H9 (cell line): ENCODE results near the gene CCDC194. TPM values are rescaled to one million over a fixed set of nuclear protein-coding genes. Genes with fewer than 3 reads are reported as not detected.

Experiments used
- DNase-seq: peaks from one replicate; pipeline ENCODE4 v3.0.0-alpha.2; 2017
- H2AFZ ChIP-seq: one replicate; pipeline ENCODE4 v1.6.1; 2013; ENCODE audit warnings: mild to moderate bottlenecking, low read length, control low read depth, moderate library complexity
- H2AK5ac ChIP-seq: 2 replicates; pipeline ENCODE4 v1.6.1; 2013; ENCODE audit warnings: low read length, control low read depth, mixed read lengths; ENCODE audit not compliant: insufficient read length
- H2BK120ac ChIP-seq: one replicate; pipeline ENCODE4 v1.6.1; 2013; ENCODE audit warnings: low read depth, mild to moderate bottlenecking, low read length, control low read depth, inconsistent platforms; ENCODE audit not compliant: poor library complexity, severe bottlenecking
- H2BK12ac ChIP-seq: 2 replicates; pipeline ENCODE4 v1.6.1; 2013; ENCODE audit warnings: low read length, control low read depth, mixed read lengths, low read depth; ENCODE audit not compliant: insufficient read length
- H2BK15ac ChIP-seq: 2 replicates; pipeline ENCODE4 v1.6.1; 2013; ENCODE audit warnings: low read depth, low read length, control low read depth
- H2BK20ac ChIP-seq: one replicate; pipeline ENCODE4 v1.6.1; 2013; ENCODE audit warnings: low read depth, mild to moderate bottlenecking, low read length, control low read depth, inconsistent platforms; ENCODE audit not compliant: poor library complexity, severe bottlenecking
- H2BK5ac ChIP-seq: 2 replicates; pipeline ENCODE4 v1.6.1; 2013; ENCODE audit warnings: low read length, control low read depth, mixed read lengths; ENCODE audit not compliant: insufficient read length
- H3K14ac ChIP-seq: 2 replicates; pipeline ENCODE4 v1.6.1; 2013; ENCODE audit warnings: low read length, control low read depth; ENCODE audit not compliant: insufficient read depth
- H3K18ac ChIP-seq: 2 replicates; pipeline ENCODE4 v1.6.1; 2013; ENCODE audit warnings: low read depth, mild to moderate bottlenecking, mixed read lengths, low read length, control low read depth; ENCODE audit not compliant: insufficient read length
- H3K23ac ChIP-seq: 2 replicates; pipeline ENCODE4 v1.6.1; 2013; ENCODE audit warnings: low read length, control low read depth, mixed read lengths, low read depth; ENCODE audit not compliant: insufficient read length
- H3K23me2 ChIP-seq: 2 replicates; pipeline ENCODE4 v1.6.1; 2013; ENCODE audit warnings: low read depth, mild to moderate bottlenecking, mixed read lengths, low read length, control low read depth; ENCODE audit not compliant: insufficient read length, poor library complexity, severe bottlenecking
- H3K27ac ChIP-seq: 2 replicates; pipeline ENCODE4 v1.5.1; 2013; ENCODE audit warnings: low read length, control low read depth, mixed read lengths, low read depth; ENCODE audit not compliant: insufficient read length
- H3K27me3 ChIP-seq: 2 replicates; pipeline ENCODE4 v1.6.1; 2013; ENCODE audit warnings: low read length, control low read depth, inconsistent platforms; ENCODE audit not compliant: insufficient read depth
- H3K4ac ChIP-seq: 2 replicates; pipeline ENCODE4 v1.6.1; 2013; ENCODE audit warnings: low read depth, mild to moderate bottlenecking, control low read depth, inconsistent platforms, low read length, moderate library complexity
- H3K4me1 ChIP-seq: 2 replicates; pipeline ENCODE4 v1.6.1; 2013; ENCODE audit warnings: low read length, control low read depth, inconsistent platforms; ENCODE audit not compliant: insufficient read depth
- H3K4me2 ChIP-seq: 2 replicates; pipeline ENCODE4 v1.6.1; 2013; ENCODE audit warnings: low read length, control low read depth, mixed read lengths; ENCODE audit not compliant: insufficient read length, insufficient read depth
- H3K56ac ChIP-seq: 2 replicates; pipeline ENCODE4 v1.6.1; 2013; ENCODE audit warnings: low read depth, mild to moderate bottlenecking, mixed read lengths, low read length, control low read depth; ENCODE audit not compliant: insufficient read length
- H3K79me1 ChIP-seq: 2 replicates; pipeline ENCODE4 v1.6.1; 2013; ENCODE audit warnings: low read depth, mild to moderate bottlenecking, moderate library complexity, low read length, control low read depth, inconsistent platforms; ENCODE audit not compliant: insufficient read depth, poor library complexity, severe bottlenecking
- H3K79me2 ChIP-seq: 2 replicates; pipeline ENCODE4 v1.6.1; 2013; ENCODE audit warnings: low read length, control low read depth, inconsistent platforms; ENCODE audit not compliant: insufficient read depth
- H3K9ac ChIP-seq: 2 replicates; pipeline ENCODE4 v1.6.1; 2013; ENCODE audit warnings: low read length, control low read depth, mixed read lengths; ENCODE audit not compliant: insufficient read length; ENCODE audit errors: extremely low read depth
- H3K9me3 ChIP-seq: one replicate; pipeline ENCODE4 v1.6.1; 2013; ENCODE audit warnings: low read depth, low read length, inconsistent platforms; ENCODE audit not compliant: control insufficient read depth
- H3T11ph ChIP-seq: one replicate; pipeline ENCODE4 v1.6.1; 2013; ENCODE audit warnings: mild to moderate bottlenecking, low read length, control low read depth, inconsistent platforms
- H4K20me1 ChIP-seq: one replicate; pipeline ENCODE4 v1.6.1; 2013; ENCODE audit not compliant: control insufficient read depth, insufficient read length, insufficient read depth
- H4K5ac ChIP-seq: 2 replicates; pipeline ENCODE4 v1.6.1; 2013; ENCODE audit warnings: low read depth, mild to moderate bottlenecking, mixed read lengths, low read length, control low read depth; ENCODE audit not compliant: insufficient read length
- H4K8ac ChIP-seq: replicated peaks from 2 replicates; pipeline ENCODE4 v1.6.1; 2013; ENCODE audit warnings: low read length, control low read depth, mixed read lengths, low read depth; ENCODE audit not compliant: insufficient read length
- H4K91ac ChIP-seq: 2 replicates; pipeline ENCODE4 v1.6.1; 2013; ENCODE audit warnings: low read depth, mild to moderate bottlenecking, moderate library complexity, mixed read lengths, low read length, control low read depth; ENCODE audit not compliant: insufficient read length
- H3K27ac Mint-ChIP-seq, 3 experiments: 2 replicates in 2 of 3; 3 replicates in 1 of 3; pipeline ENCODE4 v1.8.0; 2020 to 2021; ENCODE audit warnings: mixed read lengths in 3 of 3, mild to moderate bottlenecking in 1 of 3, moderate library complexity in 1 of 3
- H3K27me3 Mint-ChIP-seq: 2 replicates; pipeline ENCODE4 v1.8.0; 2021; ENCODE audit warnings: low read depth, mild to moderate bottlenecking, moderate library complexity, mixed read lengths
- H3K36me3 Mint-ChIP-seq, 3 experiments: 2 replicates in 2 of 3; 3 replicates in 1 of 3; pipeline ENCODE4 v1.8.0; 2020 to 2021; ENCODE audit warnings: low read depth in 3 of 3, mixed read lengths in 3 of 3; ENCODE audit not compliant: insufficient read depth in 1 of 3
- H3K4me1 Mint-ChIP-seq, 2 experiments: 2 replicates each; pipeline ENCODE4 v1.8.0; 2020; ENCODE audit warnings: mixed read lengths in 2 of 2
- H3K4me3 Mint-ChIP-seq, 2 experiments: 2 replicates in 1 of 2; 3 replicates in 1 of 2; pipeline ENCODE4 v1.8.0; 2020 to 2021; ENCODE audit warnings: mild to moderate bottlenecking in 2 of 2, mixed read lengths in 2 of 2, moderate library complexity in 1 of 2
- H3K9me3 Mint-ChIP-seq, 2 experiments: 2 replicates in 1 of 2; 3 replicates in 1 of 2; pipeline ENCODE4 v1.8.0; 2020; ENCODE audit warnings: mild to moderate bottlenecking in 2 of 2, mixed read lengths in 2 of 2, moderate library complexity in 1 of 2
- CTCF ChIP-seq: fragments of 200-600 bp; sonication (generic); conservative IDR thresholded peaks from 3 replicates; pipeline ENCODE4 v1.8.0; 2021; ENCODE audit warnings: antibody characterized with exemption, mild to moderate bottlenecking
- WGBS: extraction: QIAGEN DNeasy Blood & Tissue Kit; methylation state at CpG from one replicate; pipeline ENCODE4 v1.1.7; 2013; ENCODE audit warnings: missing lambda C conversion rate, low lambda C conversion rate, mixed read lengths; ENCODE audit not compliant: insufficient read length; ENCODE audit errors: extremely low coverage; 5-methylcytosine and 5-hydroxymethylcytosine counted together
- total RNA-seq: library from RNA; stranded (reverse); gene quantifications from 2 replicates; pipeline ENCODE4 v1.2.1, GENCODE V29; 2021

The CCDC194 gene
- total RNA-seq, 1 experiment from 2014 or later: 0.68 TPM

- no peak overlapping the region for H2BK20ac ChIP-seq
- H3K9me3 ChIP-seq: no peaks in the 10 kb centered on the region
- no peak overlapping the region for H2BK120ac ChIP-seq
- no peaks in the 10 kb centered on the region for H3K79me1 ChIP-seq
- H2BK15ac ChIP-seq: no peak overlapping the region
- H3K9me3 Mint-ChIP-seq: no peaks in the 10 kb centered on the region; a peak in 1 of 5 replicates
- H3K56ac ChIP-seq: no peak overlapping the region
- no peak overlapping the region; the same call in 1 of the 2 replicates for H3K14ac ChIP-seq
- H3K4me2 ChIP-seq: no peak overlapping the region
- no peak overlapping the region for H4K91ac ChIP-seq
- H2AFZ ChIP-seq: no peak overlapping the region
- H2BK12ac ChIP-seq: no peak overlapping the region
- H4K8ac ChIP-seq: no peak overlapping the region
- H3K27ac ChIP-seq: no peak overlapping the region
- peaks cover 14 to 18% of the 10 kb centered on the region in 2 experiments for H3K4me1 Mint-ChIP-seq
- H3K23me2 ChIP-seq: no peaks in the 10 kb centered on the region
- no peaks in the 10 kb centered on the region for H3K36me3 Mint-ChIP-seq
- no peak overlapping the region for H2AK5ac ChIP-seq
- H3K4ac ChIP-seq: no peak overlapping the region
- peaks cover 2% of the 10 kb centered on the region for H3K27me3 Mint-ChIP-seq
- H4K20me1 ChIP-seq: no peaks in the 10 kb centered on the region
- H2BK5ac ChIP-seq: no peak overlapping the region
- H4K5ac ChIP-seq: no peak overlapping the region
- no peaks in the 10 kb centered on the region for H3K27me3 ChIP-seq
- no peaks in the 10 kb centered on the region for H3K79me2 ChIP-seq
- no peak overlapping the region for H3T11ph ChIP-seq
- H3K23ac ChIP-seq: no peak overlapping the region
- H3K4me3 Mint-ChIP-seq: no peak overlapping the region; a peak in 1 of 5 replicates
- H3K9ac ChIP-seq: no peak overlapping the region
- no peak overlapping the region for H3K18ac ChIP-seq
- TF ChIP-seq CTCF: no peak
- DNase-seq: no peak
- no peaks in the 10 kb centered on the region for H3K4me1 ChIP-seq
- no CpG with 5 or more reads among the region's 14 CpGs for WGBS
- peak overlapping the region in 2 of 3 experiments; percentile 86 to 89; a peak in 4 of 7 replicates for H3K27ac Mint-ChIP-seq
Measured at GRCh38 chr19:17352608-17353280, 41.3 kb downstream of the CCDC194 start.
